ENCODE data around the gene LRRTM2. TPM values are rescaled to one million over a fixed set of nuclear protein-coding genes. Genes with fewer than 3 reads are reported as not detected.

Gene LRRTM2
- total and polyA plus RNA-seq, 4 donors: 0.04 to 1.9 (median 0.12) TPM

DNA sequence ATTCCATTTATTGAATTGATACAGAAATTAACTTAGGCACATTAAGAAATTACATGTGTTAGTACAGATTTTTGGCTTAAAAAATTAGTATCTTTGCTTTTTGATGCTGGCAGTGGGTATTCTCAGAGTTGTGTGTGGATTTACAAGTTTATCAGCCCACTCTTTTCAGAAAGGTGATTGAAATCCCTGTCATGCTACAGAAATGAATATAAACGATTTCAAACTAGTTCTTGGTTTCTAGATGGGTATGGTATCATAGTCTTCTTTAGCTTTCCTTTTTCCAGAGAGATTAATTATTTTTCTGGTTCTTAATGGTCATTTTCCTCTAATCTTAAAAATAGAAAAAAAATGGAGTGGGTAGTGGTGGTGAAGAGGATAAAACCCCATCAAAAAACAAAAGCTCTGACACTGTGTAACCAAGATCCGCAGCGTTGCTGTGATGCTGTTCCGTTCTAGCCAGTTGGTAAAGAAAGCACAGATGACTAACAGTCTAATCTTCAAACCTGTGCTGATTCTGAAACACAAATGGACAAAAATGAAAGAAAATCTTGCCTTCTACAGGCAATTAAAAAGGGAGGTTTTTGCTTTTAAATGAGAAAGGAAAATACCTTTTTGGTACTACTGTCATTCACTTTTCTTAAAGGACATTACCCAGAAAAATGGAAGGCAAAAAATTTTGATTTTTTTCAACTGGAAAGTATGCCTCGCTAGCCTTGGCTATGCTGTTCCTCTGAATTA, 5.2 kb downstream of the LRRTM2 start:
- TF ChIP-seq, protein P1, sequence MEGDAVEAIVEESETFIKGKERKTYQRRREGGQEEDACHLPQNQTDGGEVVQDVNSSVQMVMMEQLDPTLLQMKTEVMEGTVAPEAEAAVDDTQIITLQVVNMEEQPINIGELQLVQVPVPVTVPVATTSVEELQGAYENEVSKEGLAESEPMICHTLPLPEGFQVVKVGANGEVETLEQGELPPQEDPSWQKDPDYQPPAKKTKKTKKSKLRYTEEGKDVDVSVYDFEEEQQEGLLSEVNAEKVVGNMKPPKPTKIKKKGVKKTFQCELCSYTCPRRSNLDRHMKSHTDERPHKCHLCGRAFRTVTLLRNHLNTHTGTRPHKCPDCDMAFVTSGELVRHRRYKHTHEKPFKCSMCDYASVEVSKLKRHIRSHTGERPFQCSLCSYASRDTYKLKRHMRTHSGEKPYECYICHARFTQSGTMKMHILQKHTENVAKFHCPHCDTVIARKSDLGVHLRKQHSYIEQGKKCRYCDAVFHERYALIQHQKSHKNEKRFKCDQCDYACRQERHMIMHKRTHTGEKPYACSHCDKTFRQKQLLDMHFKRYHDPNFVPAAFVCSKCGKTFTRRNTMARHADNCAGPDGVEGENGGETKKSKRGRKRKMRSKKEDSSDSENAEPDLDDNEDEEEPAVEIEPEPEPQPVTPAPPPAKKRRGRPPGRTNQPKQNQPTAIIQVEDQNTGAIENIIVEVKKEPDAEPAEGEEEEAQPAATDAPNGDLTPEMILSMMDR (IDR thresholded peaks at IDR 0.05; ENCODE audit: control extremely low read depth, extremely low read depth): no peak
- no peak for ATAC-seq (ENCODE audit: insufficient read depth, low FRiP score)
- no peak for DNase-seq
- H3K4me3 ChIP-seq: no peak overlapping the region
- H3K27ac ChIP-seq (ENCODE audit: low read depth in 1 of 2, low read length in 1 of 2): no peak overlapping the region
- H3K9me3 ChIP-seq (ENCODE audit: control insufficient read depth in 4 of 4, insufficient read depth in 3 of 4, low read length in 3 of 4): no peaks in the 10 kb centered on the region
- peaks cover 0 to 1% (median 0%) of the 10 kb centered on the region in 4 donors for H3K36me3 ChIP-seq (ENCODE audit: control insufficient read depth in 4 of 4, insufficient read depth in 4 of 4, low read length in 4 of 4)
- WGBS, 2 donors: 68 to 87% methylated on average over 5 of the region's 5 CpGs
- no peaks in the 10 kb centered on the region for H3K27me3 ChIP-seq (ENCODE audit: control insufficient read depth in 3 of 3, insufficient read depth in 3 of 3, low read length in 2 of 3)
- H3K4me1 ChIP-seq (ENCODE audit: control insufficient read depth in 5 of 5, insufficient read depth in 5 of 5, low read length in 5 of 5): peaks cover 13 to 34% (median 24%) of the 10 kb centered on the region in 5 donors
- no peak overlapping the region for H3K9ac ChIP-seq (ENCODE audit: insufficient read depth in 1 of 2, low read length in 2 of 2)

DNA sequence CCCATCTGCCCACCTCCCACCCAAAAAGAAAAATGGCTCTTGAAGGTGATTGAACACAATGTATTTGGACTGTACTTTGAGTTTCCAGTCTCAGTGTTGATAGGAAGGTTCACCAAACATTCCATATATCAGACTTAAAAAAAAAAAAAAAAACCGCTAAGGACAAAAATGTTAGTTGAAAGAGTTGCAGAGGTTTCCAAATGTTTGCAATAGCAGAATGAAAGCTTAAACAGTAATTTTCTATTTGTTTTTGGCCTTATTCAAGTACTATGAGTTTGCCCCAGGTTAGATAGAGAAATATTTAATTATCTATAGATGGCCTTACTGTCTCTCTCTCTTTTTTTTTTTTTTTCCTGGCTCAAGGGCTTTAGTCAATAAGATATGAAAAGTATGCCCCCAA, 6.1 kb downstream of the LRRTM2 start:
- Histone ChIP-seq H3K36me3 (ENCODE audit: control insufficient read depth in 4 of 4, insufficient read depth in 4 of 4, low read length in 4 of 4) (peaks cover 0 to 1% (median 0%) of the 10 kb centered on the region in 4 donors), H3K9ac (ENCODE audit: insufficient read depth in 1 of 2, low read length in 2 of 2) (no peak overlapping the region), H3K4me1 (ENCODE audit: control insufficient read depth in 5 of 5, insufficient read depth in 5 of 5, low read length in 5 of 5) (peaks cover 13 to 32% (median 18%) of the 10 kb centered on the region in 5 donors), H3K27me3 (ENCODE audit: control insufficient read depth in 3 of 3, insufficient read depth in 3 of 3, low read length in 2 of 3) (no peaks in the 10 kb centered on the region), H3K9me3 (ENCODE audit: control insufficient read depth in 4 of 4, insufficient read depth in 3 of 4, low read length in 3 of 4) (no peaks in the 10 kb centered on the region), H3K4me3 (no peak overlapping the region), H3K27ac (ENCODE audit: low read depth in 1 of 2, low read length in 1 of 2) (no peak overlapping the region)
- TF ChIP-seq, protein P1 (IDR thresholded peaks at IDR 0.05; ENCODE audit: control extremely low read depth, extremely low read depth): no peak
- no peak for DNase-seq
- no peak for ATAC-seq (ENCODE audit: insufficient read depth, low FRiP score)
- WGBS, 2 donors: 69 to 72% methylated on average over 1 of the region's 1 CpG

DNA sequence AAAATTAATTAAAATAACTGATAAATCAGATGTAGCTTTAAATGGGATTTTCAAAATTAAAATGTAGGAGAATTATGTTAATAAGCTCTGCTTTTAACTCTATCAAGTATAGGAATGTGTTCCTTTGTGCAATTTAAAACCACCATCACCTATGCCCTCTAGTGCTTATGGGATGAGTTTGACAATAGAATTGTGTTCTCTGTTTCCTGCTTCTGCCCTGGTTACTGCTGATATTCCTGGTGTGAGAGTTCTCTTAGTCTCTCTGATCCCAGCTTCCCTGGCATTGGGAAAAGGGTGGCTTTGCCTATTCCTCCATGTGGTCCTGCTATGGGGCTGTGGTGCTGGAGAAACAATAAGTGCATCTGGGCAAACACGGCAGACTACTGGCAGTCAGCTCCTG, 8.1 kb downstream of the LRRTM2 start:
- TF ChIP-seq, protein P1 (IDR thresholded peaks at IDR 0.05; ENCODE audit: control extremely low read depth, extremely low read depth): no peak
- Histone ChIP-seq H3K4me1 (ENCODE audit: control insufficient read depth in 5 of 5, insufficient read depth in 5 of 5, low read length in 5 of 5) (peaks cover 6 to 20% (median 9%) of the 10 kb centered on the region in 5 donors), H3K9me3 (ENCODE audit: control insufficient read depth in 4 of 4, insufficient read depth in 3 of 4, low read length in 3 of 4) (peaks cover 0 to 10% (median 1%) of the 10 kb centered on the region in 4 donors), H3K9ac (ENCODE audit: insufficient read depth in 1 of 2, low read length in 2 of 2) (no peak overlapping the region), H3K27me3 (ENCODE audit: control insufficient read depth in 3 of 3, insufficient read depth in 3 of 3, low read length in 2 of 3) (no peaks in the 10 kb centered on the region), H3K4me3 (no peak overlapping the region), H3K36me3 (ENCODE audit: control insufficient read depth in 4 of 4, insufficient read depth in 4 of 4, low read length in 4 of 4) (peaks cover 0 to 7% (median 5%) of the 10 kb centered on the region in 4 donors), H3K27ac (ENCODE audit: low read depth in 1 of 2, low read length in 1 of 2) (no peak overlapping the region)
- DNase-seq (no peak), ATAC-seq (ENCODE audit: insufficient read depth, low FRiP score) (no peak)
- WGBS, 2 donors: 82 to 94% methylated on average over 1 of the region's 1 CpG
